Measurements from ENCODE around the gene ANKIB1.

Gene ANKIB1

GRCh38 chr7:92415225-92415624 lies 169.5 kb downstream of the ANKIB1 start:
- TF ChIP-seq SPI1 (IDR thresholded peaks at IDR 0.05; ENCODE audit: borderline replicate concordance, low read depth), result no peak
- TF ChIP-seq GABPA (IDR thresholded peaks at IDR 0.05; ENCODE audit: low read depth), result no peak
- no peak for TF ChIP-seq CTCF (IDR thresholded peaks at IDR 0.05; ENCODE audit: insufficient read depth, low read length)
- TF ChIP-seq REST (IDR thresholded peaks at IDR 0.05; ENCODE audit: insufficient replicate concordance, low read depth), result no peak
- TF ChIP-seq POLR2AphosphoS5 (IDR thresholded peaks at IDR 0.05; ENCODE audit: low read depth), result no peak
- H3K27me3 ChIP-seq (ENCODE audit: insufficient read depth, poor library complexity, severe bottlenecking), result peaks cover 3% of the 10 kb centered on the region
- H3K4me3 ChIP-seq (replicated peaks; ENCODE audit: insufficient read depth, low read length), result no peak overlapping the region
- H3K27ac ChIP-seq (replicated peaks), result no peak overlapping the region
- DNase-seq (ENCODE audit: low read depth in 1 of 2, low spot score in 1 of 2), result no peak

GRCh38 chr7:92417913-92418312 lies 172.1 kb downstream of the ANKIB1 start:
- TF ChIP-seq SPI1 (IDR thresholded peaks at IDR 0.05; ENCODE audit: borderline replicate concordance, low read depth) (no peak), REST (IDR thresholded peaks at IDR 0.05; ENCODE audit: insufficient replicate concordance, low read depth) (no peak), CTCF (IDR thresholded peaks at IDR 0.05; ENCODE audit: insufficient read depth, low read length) (no peak), POLR2AphosphoS5 (IDR thresholded peaks at IDR 0.05; ENCODE audit: low read depth) (no peak), GABPA (IDR thresholded peaks at IDR 0.05; ENCODE audit: low read depth) (no peak)
- DNase-seq (ENCODE audit: low read depth in 1 of 2, low spot score in 1 of 2), result no peak
- Histone ChIP-seq H3K27me3 (ENCODE audit: insufficient read depth, poor library complexity, severe bottlenecking) (no peaks in the 10 kb centered on the region), H3K4me3 (replicated peaks; ENCODE audit: insufficient read depth, low read length) (no peak overlapping the region), H3K27ac (replicated peaks) (no peak overlapping the region)

- peak in 1 of 2 experiments; percentile 27 for DNase-seq (ENCODE audit: low read depth in 1 of 2, low spot score in 1 of 2)
- H3K27me3 ChIP-seq (ENCODE audit: insufficient read depth, poor library complexity, severe bottlenecking), result no peaks in the 10 kb centered on the region
- no peak overlapping the region for H3K27ac ChIP-seq (replicated peaks)
- H3K4me3 ChIP-seq (replicated peaks; ENCODE audit: insufficient read depth, low read length), result no peak overlapping the region
- TF ChIP-seq GABPA (IDR thresholded peaks at IDR 0.05; ENCODE audit: low read depth) (no peak), SPI1 (IDR thresholded peaks at IDR 0.05; ENCODE audit: borderline replicate concordance, low read depth) (no peak), REST (IDR thresholded peaks at IDR 0.05; ENCODE audit: insufficient replicate concordance, low read depth) (no peak), POLR2AphosphoS5 (IDR thresholded peaks at IDR 0.05; ENCODE audit: low read depth) (no peak), CTCF (IDR thresholded peaks at IDR 0.05; ENCODE audit: insufficient read depth, low read length) (no peak)
Observed at GRCh38 chr7:92421676-92422435, 176.1 kb downstream of the ANKIB1 start.

All from HL-60 (cell line).